MM.1S (cell line): Measurements from ENCODE around the gene FOXP1.

Experiments used
- EZH2 ChIP-seq: fragments of 300-600 bp; sonication (generic); optimal IDR thresholded peaks from 2 replicates; pipeline ENCODE3; 2017; ENCODE audit warnings: low read depth, mild to moderate bottlenecking, antibody characterized with exemption, low read length, mixed read lengths
- EZH2phosphoT487 ChIP-seq: fragments of 300-600 bp; sonication (generic); IDR thresholded peaks from 2 replicates; pipeline ENCODE4 v1.6.1; 2018; ENCODE audit warnings: antibody characterized with exemption, low read length
- TF ChIP-seq, protein P1 (sequence below): fragments of 300-600 bp; sonication (generic); IDR thresholded peaks from 2 replicates; pipeline ENCODE4 v1.5.1; 2016; ENCODE audit warnings: antibody characterized with exemption, low read length, mixed read lengths

DNA sequence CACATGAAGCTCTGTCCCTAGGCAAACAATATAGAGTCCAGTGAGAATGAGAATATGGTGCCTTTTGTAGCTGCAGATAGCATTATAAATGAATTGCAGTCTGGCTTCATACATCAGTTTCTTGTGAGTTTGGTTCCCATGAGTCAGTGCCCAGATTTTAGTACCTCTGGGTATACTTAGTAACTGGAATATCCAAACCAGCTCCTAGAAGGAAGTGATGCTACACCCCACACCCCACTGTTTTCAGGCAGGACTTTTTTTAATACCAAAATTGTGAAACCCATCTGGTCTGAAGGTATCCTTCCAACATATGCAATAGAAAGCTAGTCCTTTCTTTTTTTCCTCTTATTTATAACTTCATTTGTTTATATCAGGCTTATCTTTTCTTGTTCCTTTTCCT is 42.1 kb upstream of the FOXP1 start:
- TF ChIP-seq, protein P1, sequence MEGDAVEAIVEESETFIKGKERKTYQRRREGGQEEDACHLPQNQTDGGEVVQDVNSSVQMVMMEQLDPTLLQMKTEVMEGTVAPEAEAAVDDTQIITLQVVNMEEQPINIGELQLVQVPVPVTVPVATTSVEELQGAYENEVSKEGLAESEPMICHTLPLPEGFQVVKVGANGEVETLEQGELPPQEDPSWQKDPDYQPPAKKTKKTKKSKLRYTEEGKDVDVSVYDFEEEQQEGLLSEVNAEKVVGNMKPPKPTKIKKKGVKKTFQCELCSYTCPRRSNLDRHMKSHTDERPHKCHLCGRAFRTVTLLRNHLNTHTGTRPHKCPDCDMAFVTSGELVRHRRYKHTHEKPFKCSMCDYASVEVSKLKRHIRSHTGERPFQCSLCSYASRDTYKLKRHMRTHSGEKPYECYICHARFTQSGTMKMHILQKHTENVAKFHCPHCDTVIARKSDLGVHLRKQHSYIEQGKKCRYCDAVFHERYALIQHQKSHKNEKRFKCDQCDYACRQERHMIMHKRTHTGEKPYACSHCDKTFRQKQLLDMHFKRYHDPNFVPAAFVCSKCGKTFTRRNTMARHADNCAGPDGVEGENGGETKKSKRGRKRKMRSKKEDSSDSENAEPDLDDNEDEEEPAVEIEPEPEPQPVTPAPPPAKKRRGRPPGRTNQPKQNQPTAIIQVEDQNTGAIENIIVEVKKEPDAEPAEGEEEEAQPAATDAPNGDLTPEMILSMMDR: no peak
- no peak for TF ChIP-seq EZH2
- no peak for TF ChIP-seq EZH2phosphoT487
